Fibroblast of skin of right quadriceps (primary cell): ENCODE data around the gene TANGO2.
A peak's percentile ranks its signal among the peaks of the same experiment; 100 is the strongest.

ENCODE experiments used
- DNase-seq: peaks from one replicate; pipeline ENCODE4 v3.0.0-alpha.2; 2013

The TANGO2 gene

GRCh38 chr22:20046730-20047129 is 25.8 kb downstream of the TANGO2 start:
- no peak for DNase-seq

- no peak for DNase-seq
Observed at GRCh38 chr22:20051927-20052308, 31.0 kb downstream of the TANGO2 start.

GRCh38 chr22:20052309-20053259 is 31.7 kb downstream of the TANGO2 start:
- no peak for DNase-seq

GRCh38 chr22:20053407-20054033 is 32.6 kb downstream of the TANGO2 start:
- DNase-seq = no peak

GRCh38 chr22:20054034-20054427 is 33.1 kb downstream of the TANGO2 start:
- no peak for DNase-seq

- DNase-seq = no peak
Observed at GRCh38 chr22:20054485-20054884, 33.6 kb downstream of the TANGO2 start.

GRCh38 chr22:20055144-20055543 is 34.2 kb downstream of the TANGO2 start:
- no peak for DNase-seq

GRCh38 chr22:20055654-20056053 is 34.7 kb downstream of the TANGO2 start:
- no peak for DNase-seq

GRCh38 chr22:20056161-20056560 is 35.3 kb downstream of the TANGO2 start:
- no peak for DNase-seq

GRCh38 chr22:20056696-20057386 is 35.9 kb downstream of the TANGO2 start:
- no peak for DNase-seq

GRCh38 chr22:20057596-20058268 is 36.8 kb downstream of the TANGO2 start:
- DNase-seq = no peak

GRCh38 chr22:20058989-20059770 is 38.3 kb downstream of the TANGO2 start:
- no peak for DNase-seq

GRCh38 chr22:20060700-20061480 is 40.0 kb downstream of the TANGO2 start:
- DNase-seq = no peak

- DNase-seq = no peak
Observed at GRCh38 chr22:20061481-20061861, 40.6 kb downstream of the TANGO2 start.

- no peak for DNase-seq
Observed at GRCh38 chr22:20062043-20062765, 41.3 kb downstream of the TANGO2 start.

- DNase-seq = peak; percentile 32
Observed at GRCh38 chr22:20062766-20063083, 41.8 kb downstream of the TANGO2 start.

- no peak for DNase-seq
Observed at GRCh38 chr22:20063271-20064139, 42.6 kb downstream of the TANGO2 start.

- DNase-seq = no peak
Observed at GRCh38 chr22:20064140-20064480, 43.2 kb downstream of the TANGO2 start.

GRCh38 chr22:20064545-20065262 is 43.8 kb downstream of the TANGO2 start:
- DNase-seq = no peak
